ENCODE measurements around the gene SAMHD1. TPM values are rescaled to one million over a fixed set of nuclear protein-coding genes. Genes with fewer than 3 reads are reported as not detected.

SAMHD1 gene
- total and polyA plus RNA-seq, 9 of the 15 experiments (the other 6 are each of a cell fraction or from before 2014, with no cell fraction given) = 6.8 to 20.4 (median 14.8) TPM

GRCh38 chr20:36956674-36957073 lies 5.2 kb upstream of the SAMHD1 start:
- H3K9ac ChIP-seq (ENCODE audit: insufficient read depth in 1 of 2, low read depth in 2 of 2, low read length in 2 of 2) = no peak overlapping the region
- H3K4me1 ChIP-seq (replicated peaks in 1 of 2; ENCODE audit: control insufficient read depth in 2 of 2, insufficient read depth in 2 of 2, low read length in 2 of 2) = peaks cover 11% of the 10 kb centered on the region in 2 experiments
- H3K9me1 ChIP-seq (ENCODE audit: control insufficient read depth, insufficient read depth, low read length) = no peaks in the 10 kb centered on the region
- in situ Hi-C loops (cut with MboI) = no loop called here
- no peaks in the 10 kb centered on the region for H3K36me3 ChIP-seq (ENCODE audit: control insufficient read depth, insufficient read depth, low read length)
- no peaks in the 10 kb centered on the region for H4K20me1 ChIP-seq (replicated peaks; ENCODE audit: control insufficient read depth, insufficient read depth, low read length)
- H3K4me2 ChIP-seq (ENCODE audit: insufficient read depth, low read length) = no peak overlapping the region
- H3K4me3 ChIP-seq = no peak overlapping the region
- H3K9me3 ChIP-seq (replicated peaks; ENCODE audit: control insufficient read depth, insufficient read depth, low read depth, low read length) = no peaks in the 10 kb centered on the region
- no peak for FAIRE-seq
- TF ChIP-seq HOMEZ (CRISPR knock-in tag; IDR thresholded peaks at IDR 0.05) = no peak
- TF ChIP-seq EZH2 (IDR thresholded peaks at IDR 0.05; ENCODE audit: borderline replicate concordance, low read depth, low read length) = no peak
- TF ChIP-seq CCNT2 (IDR thresholded peaks at IDR 0.05; ENCODE audit: borderline replicate concordance, extremely low read depth, insufficient read length, low read depth, low read length) = no peak
- no peak for TF ChIP-seq ZNF717 (CRISPR knock-in tag; IDR thresholded peaks at IDR 0.05)
- TF ChIP-seq KHSRP (IDR thresholded peaks at IDR 0.05) = no peak
- TF ChIP-seq ZKSCAN1 (IDR thresholded peaks at IDR 0.05; ENCODE audit: low read depth, low read length) = no peak
- TF ChIP-seq ETV1 (tag; conservative IDR thresholded peaks at IDR 0.05; ENCODE audit: low read depth) = no peak
- no peak for TF ChIP-seq BDP1 (IDR thresholded peaks at IDR 0.05; ENCODE audit: insufficient read depth, insufficient read length)
- no peak for TF ChIP-seq RBM14 (IDR thresholded peaks at IDR 0.05; ENCODE audit: borderline replicate concordance, insufficient read depth, low read depth, low read length)
- no peak for TF ChIP-seq RBM15 (IDR thresholded peaks at IDR 0.05; ENCODE audit: insufficient read depth, low read length)
- no peak for TF ChIP-seq PURB (CRISPR knock-in tag; IDR thresholded peaks at IDR 0.05; ENCODE audit: low read depth)
- TF ChIP-seq ARID2 (IDR thresholded peaks at IDR 0.05) = no peak
- no peak for TF ChIP-seq ZBTB9 (CRISPR knock-in tag; IDR thresholded peaks at IDR 0.05)
- TF ChIP-seq ZNF41 (CRISPR knock-in tag; conservative IDR thresholded peaks at IDR 0.05) = no peak
- no peak for TF ChIP-seq ZNF431 (CRISPR knock-in tag; IDR thresholded peaks at IDR 0.05)
- no peak for TF ChIP-seq ZNF263 (CRISPR knock-in tag; IDR thresholded peaks at IDR 0.05; ENCODE audit: borderline replicate concordance)
- TF ChIP-seq BACH1 (tag; IDR thresholded peaks at IDR 0.05) = no peak
- BruUV-seq (replicated peaks) = no TSS peak
- H3K79me2 ChIP-seq (ENCODE audit: control insufficient read depth, insufficient read depth, low read length) = no peaks in the 10 kb centered on the region
- POLR2A ChIA-PET = no interaction called here
- H3K27me3 ChIP-seq (ENCODE audit: control insufficient read depth in 2 of 2, insufficient read depth in 2 of 2, low read length in 2 of 2) = no peaks in the 10 kb centered on the region
- 54% methylated on average over 2 of the region's 2 CpGs for WGBS (ENCODE audit: insufficient coverage, low coverage, missing lambda C conversion rate)
- H3K27ac ChIP-seq (ENCODE audit: extremely low read depth, low read depth, low read length) = no peak overlapping the region
- intact Hi-C loops (cut with micrococcal nuclease) = no loop called here
- no peak for ATAC-seq
- CTCF ChIA-PET (ENCODE audit: low intra/inter-chr PET ratio) = no interaction called here
- DNase-seq (ENCODE audit: extremely low read depth in 1 of 4, low spot score in 3 of 4) = no peak
- no peak overlapping the region for H2AFZ ChIP-seq (ENCODE audit: low read depth, low read length)

Data from K562 (cell line).